Loucy (cell line): ENCODE results near the gene TAAR1.
"Not testable (repeated sequence)": the region's sequence is repeated elsewhere in the genome, so short reads cannot be mapped to it uniquely, and the experiment has no call there.

Experiments
- H2AFZ ChIP-seq: fragments of 200-600 bp; sonication (generic); 2 replicates; pipeline ENCODE4 v1.6.0; 2016; ENCODE audit warnings: antibody characterized with exemption, mild to moderate bottlenecking, low read length, moderate library complexity
- H3F3A ChIP-seq: fragments of 200-600 bp; 2 replicates; pipeline ENCODE4 v1.6.0; 2016; ENCODE audit warnings: antibody characterized with exemption, low read depth, mild to moderate bottlenecking
- H3K27me3 ChIP-seq: fragments of 200-600 bp; sonication (generic); 2 replicates; pipeline ENCODE4 v1.6.1; 2014; ENCODE audit warnings: low read length, mild to moderate bottlenecking; ENCODE audit not compliant: insufficient read depth, poor library complexity, severe bottlenecking
- H3K36me3 ChIP-seq: fragments of 200-600 bp; sonication (generic); 2 replicates; pipeline ENCODE4 v1.6.1; 2016; ENCODE audit warnings: low read length; ENCODE audit not compliant: insufficient read depth
- H3K4me1 ChIP-seq: fragments of 200-600 bp; sonication (generic); 2 replicates; pipeline ENCODE4 v1.5.1; 2014; ENCODE audit warnings: low read length, mild to moderate bottlenecking; ENCODE audit not compliant: insufficient read depth, poor library complexity, severe bottlenecking
- H3K4me2 ChIP-seq: fragments of 200-600 bp; sonication (generic); 2 replicates; pipeline ENCODE4 v1.6.0; 2014; ENCODE audit warnings: antibody characterized with exemption, low read length, low read depth, mild to moderate bottlenecking; ENCODE audit not compliant: poor library complexity, severe bottlenecking
- H3K4me3 ChIP-seq: fragments of 200-600 bp; sonication (generic); 2 replicates; pipeline ENCODE4 v1.5.1; 2014; ENCODE audit warnings: low read length, mild to moderate bottlenecking, mixed read lengths; ENCODE audit not compliant: poor library complexity, severe bottlenecking
- H3K79me2 ChIP-seq: fragments of 200-600 bp; sonication (generic); 2 replicates; pipeline ENCODE4 v1.6.1; 2014; ENCODE audit warnings: low read length; ENCODE audit not compliant: insufficient read depth
- H3K9ac ChIP-seq: fragments of 200-600 bp; sonication (generic); 2 replicates; pipeline ENCODE4 v1.6.0; 2014; ENCODE audit warnings: mild to moderate bottlenecking, low read depth, low read length, moderate library complexity; ENCODE audit not compliant: poor library complexity, severe bottlenecking
- H3K9me2 ChIP-seq: fragments of 200-600 bp; sonication (generic); replicated peaks from 2 replicates; pipeline ENCODE4 v1.6.1; 2016; ENCODE audit warnings: low read depth, low read length, mixed read lengths
- H3K9me3 ChIP-seq: fragments of 200-600 bp; sonication (generic); 2 replicates; pipeline ENCODE4 v1.6.1; 2014; ENCODE audit warnings: mild to moderate bottlenecking, antibody characterized with exemption, low read length, low read depth; ENCODE audit not compliant: insufficient read depth
- H4K20me1 ChIP-seq: fragments of 200-600 bp; sonication (generic); 2 replicates; pipeline ENCODE4 v1.6.0; 2014; ENCODE audit warnings: antibody characterized with exemption, low read length, mild to moderate bottlenecking; ENCODE audit not compliant: insufficient read depth, poor library complexity, severe bottlenecking
- EZH2phosphoT487 ChIP-seq: fragments of 200-600 bp; IDR thresholded peaks from 2 replicates; pipeline ENCODE4 v1.6.1; 2018; ENCODE audit warnings: antibody characterized with exemption, mild to moderate bottlenecking, moderate library complexity, borderline replicate concordance
- TF ChIP-seq, protein P1 (sequence below): fragments of 200-600 bp; sonication (generic); conservative IDR thresholded peaks from 2 replicates; pipeline ENCODE4 v1.5.1; 2014; ENCODE audit warnings: mild to moderate bottlenecking, antibody characterized with exemption, low read length

Gene TAAR1

GRCh38 chr6:132685009-132685408 lies 26.0 kb upstream of the TAAR1 start:
- no peak for TF ChIP-seq EZH2phosphoT487
- TF ChIP-seq, protein P1, sequence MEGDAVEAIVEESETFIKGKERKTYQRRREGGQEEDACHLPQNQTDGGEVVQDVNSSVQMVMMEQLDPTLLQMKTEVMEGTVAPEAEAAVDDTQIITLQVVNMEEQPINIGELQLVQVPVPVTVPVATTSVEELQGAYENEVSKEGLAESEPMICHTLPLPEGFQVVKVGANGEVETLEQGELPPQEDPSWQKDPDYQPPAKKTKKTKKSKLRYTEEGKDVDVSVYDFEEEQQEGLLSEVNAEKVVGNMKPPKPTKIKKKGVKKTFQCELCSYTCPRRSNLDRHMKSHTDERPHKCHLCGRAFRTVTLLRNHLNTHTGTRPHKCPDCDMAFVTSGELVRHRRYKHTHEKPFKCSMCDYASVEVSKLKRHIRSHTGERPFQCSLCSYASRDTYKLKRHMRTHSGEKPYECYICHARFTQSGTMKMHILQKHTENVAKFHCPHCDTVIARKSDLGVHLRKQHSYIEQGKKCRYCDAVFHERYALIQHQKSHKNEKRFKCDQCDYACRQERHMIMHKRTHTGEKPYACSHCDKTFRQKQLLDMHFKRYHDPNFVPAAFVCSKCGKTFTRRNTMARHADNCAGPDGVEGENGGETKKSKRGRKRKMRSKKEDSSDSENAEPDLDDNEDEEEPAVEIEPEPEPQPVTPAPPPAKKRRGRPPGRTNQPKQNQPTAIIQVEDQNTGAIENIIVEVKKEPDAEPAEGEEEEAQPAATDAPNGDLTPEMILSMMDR: no peak
- Histone ChIP-seq H3K9ac (no peak overlapping the region), H3K79me2 (no peaks in the 10 kb centered on the region), H3F3A (no peaks in the 10 kb centered on the region), H3K9me3 (no peaks in the 10 kb centered on the region), H3K4me2 (no peak overlapping the region), H3K4me1 (no peaks in the 10 kb centered on the region), H3K4me3 (no peak overlapping the region), H3K27me3 (no peaks in the 10 kb centered on the region), H2AFZ (no peak overlapping the region), H3K36me3 (no peaks in the 10 kb centered on the region), H3K9me2 (no peaks in the 10 kb centered on the region), H4K20me1 (no peaks in the 10 kb centered on the region)

GRCh38 chr6:132684272-132684671 lies 25.3 kb upstream of the TAAR1 start:
- H3K9me3 ChIP-seq: no peaks in the 10 kb centered on the region
- H2AFZ ChIP-seq: no peak overlapping the region
- no peak overlapping the region for H3K4me3 ChIP-seq
- no peaks in the 10 kb centered on the region for H3K79me2 ChIP-seq
- no peaks in the 10 kb centered on the region for H3K4me1 ChIP-seq
- H3K36me3 ChIP-seq: no peaks in the 10 kb centered on the region
- no peak overlapping the region for H3K4me2 ChIP-seq
- H3F3A ChIP-seq: no peaks in the 10 kb centered on the region
- H3K9ac ChIP-seq: no peak overlapping the region
- H4K20me1 ChIP-seq: no peaks in the 10 kb centered on the region
- no peaks in the 10 kb centered on the region for H3K27me3 ChIP-seq
- TF ChIP-seq, protein P1: no peak
- TF ChIP-seq EZH2phosphoT487: no peak
- H3K9me2 ChIP-seq: no peaks in the 10 kb centered on the region

DNA sequence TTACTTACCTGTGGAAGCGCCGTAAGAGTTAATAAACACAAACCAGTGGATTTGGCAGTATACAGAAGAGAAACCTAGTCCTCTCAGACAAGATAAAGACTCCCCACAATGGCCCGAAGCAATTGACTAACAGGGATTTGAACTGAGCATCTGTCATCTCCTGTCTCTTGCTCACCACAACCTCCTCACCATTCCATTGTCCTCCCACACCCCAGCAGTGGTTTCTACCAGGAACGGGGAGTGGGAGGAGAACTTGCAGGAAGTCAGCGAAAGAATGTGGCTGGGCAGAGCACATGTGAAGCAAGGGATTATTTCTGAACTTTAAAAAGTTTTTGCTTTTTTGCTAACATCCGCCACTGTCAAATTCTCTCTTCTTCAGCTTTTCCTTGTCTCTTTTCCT lies 24.6 kb upstream of the TAAR1 start:
- Histone ChIP-seq H4K20me1 (no peaks in the 10 kb centered on the region), H3K9ac (no peak overlapping the region), H2AFZ (no peak overlapping the region), H3K9me3 (no peaks in the 10 kb centered on the region), H3K4me3 (no peak overlapping the region), H3F3A (no peaks in the 10 kb centered on the region), H3K27me3 (no peaks in the 10 kb centered on the region), H3K4me1 (no peaks in the 10 kb centered on the region), H3K36me3 (no peaks in the 10 kb centered on the region), H3K79me2 (no peaks in the 10 kb centered on the region), H3K4me2 (no peak overlapping the region), H3K9me2 (no peaks in the 10 kb centered on the region)
- TF ChIP-seq EZH2phosphoT487: no peak
- TF ChIP-seq, protein P1: no peak

DNA sequence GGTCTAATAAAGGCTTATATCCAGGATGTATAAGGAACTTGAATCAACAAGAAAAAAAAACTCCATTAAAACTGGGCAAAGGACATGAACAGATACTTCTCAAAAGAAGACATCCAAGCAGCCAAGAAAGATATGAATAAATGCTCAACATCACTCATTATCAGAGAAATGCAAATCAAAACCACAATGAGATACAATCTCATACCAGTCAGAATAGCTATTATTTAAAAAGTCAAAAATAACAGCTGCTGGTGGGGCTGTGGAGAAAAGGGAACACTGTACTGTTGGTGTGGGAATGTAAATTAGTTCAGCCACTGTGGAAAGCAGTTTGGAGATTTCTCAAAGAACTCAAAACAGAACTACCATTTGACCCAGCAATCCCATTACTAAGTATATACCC lies 20.1 kb upstream of the TAAR1 start:
- H3K9me3 ChIP-seq, H3K9ac ChIP-seq, H2AFZ ChIP-seq, H3K4me3 ChIP-seq, H3F3A ChIP-seq, H3K79me2 ChIP-seq, H3K9me2 ChIP-seq, H3K36me3 ChIP-seq, H3K4me2 ChIP-seq, H4K20me1 ChIP-seq, H3K4me1 ChIP-seq, H3K27me3 ChIP-seq: not testable (repeated sequence)
